NT2/D1 (cell line): ENCODE results near the gene CD55.

Source experiments
- SUZ12 ChIP-seq: IDR thresholded peaks from 2 replicates; pipeline ENCODE4 v1.6.1; 2011; ENCODE audit not compliant: insufficient read length, insufficient read depth; ENCODE audit errors: extremely low read depth
- YY1 ChIP-seq: IDR thresholded peaks from 2 replicates; pipeline ENCODE4 v1.6.1; 2011; ENCODE audit not compliant: insufficient read length, insufficient read depth
- ZNF274 ChIP-seq: IDR thresholded peaks from 2 replicates; pipeline ENCODE4 v1.6.1; 2011; ENCODE audit warnings: mild to moderate bottlenecking, low read depth, low read length

DNA sequence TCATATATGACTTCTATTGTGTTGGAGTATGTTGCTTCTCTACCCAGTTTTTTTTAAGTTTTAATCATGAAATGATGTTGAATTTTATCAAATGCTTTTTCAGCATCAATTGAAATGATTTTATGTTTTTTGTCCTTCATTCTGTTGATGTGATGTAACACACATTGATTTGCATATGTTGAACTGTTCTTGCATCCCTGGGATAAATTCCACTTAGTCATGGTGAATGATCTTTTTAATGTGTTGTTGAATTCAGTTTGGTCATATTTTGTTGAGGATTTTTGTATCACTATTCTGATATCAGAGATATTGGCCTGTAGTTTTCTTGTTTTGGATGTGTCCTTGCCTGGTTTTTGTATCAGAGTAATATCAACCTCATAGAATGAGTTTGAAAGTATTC lies 46.6 kb upstream of the CD55 start:
- TF ChIP-seq YY1: no peak
- no peak for TF ChIP-seq SUZ12
- no peak for TF ChIP-seq ZNF274
